ENCODE measurements around the gene PDIK1L. TPM values are rescaled to one million over a fixed set of nuclear protein-coding genes. Genes with fewer than 3 reads are reported as not detected.
A peak's percentile ranks its signal among the peaks of the same experiment; 100 is the strongest.

Gene PDIK1L
- polyA plus RNA-seq, 1 donor: 12.7 TPM

- H3K36me3 ChIP-seq (ENCODE audit: control insufficient read depth, insufficient read depth, low read length): no peaks in the 10 kb centered on the region
- H3K9me3 ChIP-seq (ENCODE audit: control insufficient read depth, low read depth, low read length): no peaks in the 10 kb centered on the region
- 80% methylated on average over 2 of the region's 21 CpGs for WGBS (ENCODE audit: insufficient coverage, low lambda C conversion rate)
- peaks cover 36% of the 10 kb centered on the region for H3K27me3 ChIP-seq (ENCODE audit: control insufficient read depth, insufficient read depth, low read length)
- H3K27ac ChIP-seq (ENCODE audit: low read length): no peak overlapping the region
- H3K4me1 ChIP-seq (ENCODE audit: control insufficient read depth, insufficient read depth, low read length): no peaks in the 10 kb centered on the region
- DNase-seq: no peak
- H3K4me3 ChIP-seq (ENCODE audit: low read length): no peak overlapping the region
Observed at GRCh38 chr1:26155370-26156284, 44.0 kb downstream of the PDIK1L start.

- H3K9me3 ChIP-seq (ENCODE audit: control insufficient read depth, low read depth, low read length): peaks cover 4% of the 10 kb centered on the region
- peaks cover 44% of the 10 kb centered on the region for H3K27me3 ChIP-seq (ENCODE audit: control insufficient read depth, insufficient read depth, low read length)
- no peak overlapping the region for H3K27ac ChIP-seq (ENCODE audit: low read length)
- H3K4me1 ChIP-seq (ENCODE audit: control insufficient read depth, insufficient read depth, low read length): peaks cover 7% of the 10 kb centered on the region
- no peak for DNase-seq
- H3K4me3 ChIP-seq (ENCODE audit: low read length): no peak overlapping the region
- no peaks in the 10 kb centered on the region for H3K36me3 ChIP-seq (ENCODE audit: control insufficient read depth, insufficient read depth, low read length)
- 70% methylated on average over 2 of the region's 12 CpGs for WGBS (ENCODE audit: insufficient coverage, low lambda C conversion rate)
Observed at GRCh38 chr1:26156285-26157038, 44.8 kb downstream of the PDIK1L start.

GRCh38 chr1:26158271-26158907 lies 46.8 kb downstream of the PDIK1L start:
- H3K4me3 ChIP-seq (ENCODE audit: low read length): no peak overlapping the region
- no peak for DNase-seq
- H3K4me1 ChIP-seq (ENCODE audit: control insufficient read depth, insufficient read depth, low read length): peaks cover 7% of the 10 kb centered on the region
- peaks cover 56% of the 10 kb centered on the region for H3K27me3 ChIP-seq (ENCODE audit: control insufficient read depth, insufficient read depth, low read length)
- WGBS (ENCODE audit: insufficient coverage, low lambda C conversion rate): no CpG with 5 or more reads among the region's 5 CpGs
- peaks cover 5% of the 10 kb centered on the region for H3K9me3 ChIP-seq (ENCODE audit: control insufficient read depth, low read depth, low read length)
- H3K27ac ChIP-seq (ENCODE audit: low read length): no peak overlapping the region
- H3K36me3 ChIP-seq (ENCODE audit: control insufficient read depth, insufficient read depth, low read length): no peaks in the 10 kb centered on the region

GRCh38 chr1:26158908-26159742 lies 47.5 kb downstream of the PDIK1L start, which contains the start of gene FAM110D:
TSS of gene FAM110D (plus strand) at chr1:26159079. CDS start at chr1:26161292, 2,213 bp downstream.
- no peak for DNase-seq
- H3K27me3 ChIP-seq (ENCODE audit: control insufficient read depth, insufficient read depth, low read length): peaks cover 59% of the 10 kb centered on the region
- no CpG with 5 or more reads among the region's 6 CpGs for WGBS (ENCODE audit: insufficient coverage, low lambda C conversion rate)

GRCh38 chr1:26159743-26160039 lies 48.1 kb downstream of the PDIK1L start:
- H3K36me3 ChIP-seq (ENCODE audit: control insufficient read depth, insufficient read depth, low read length): no peaks in the 10 kb centered on the region
- DNase-seq: no peak
- no peak overlapping the region for H3K4me3 ChIP-seq (ENCODE audit: low read length)
- 80% methylated on average over 1 of the region's 4 CpGs for WGBS (ENCODE audit: insufficient coverage, low lambda C conversion rate)
- peaks cover 54% of the 10 kb centered on the region for H3K27me3 ChIP-seq (ENCODE audit: control insufficient read depth, insufficient read depth, low read length)
- H3K27ac ChIP-seq (ENCODE audit: low read length): no peak overlapping the region
- peaks cover 5% of the 10 kb centered on the region for H3K9me3 ChIP-seq (ENCODE audit: control insufficient read depth, low read depth, low read length)
- peaks cover 15% of the 10 kb centered on the region for H3K4me1 ChIP-seq (ENCODE audit: control insufficient read depth, insufficient read depth, low read length)

More at GRCh38 chr1:26158908-26159742, 47.5 kb downstream of the PDIK1L start, which contains the start of gene FAM110D:
- H3K4me3 ChIP-seq (ENCODE audit: low read length): no peak within 1 kb of the TSS
- no peaks in the 10 kb centered on the region for H3K36me3 ChIP-seq (ENCODE audit: control insufficient read depth, insufficient read depth, low read length)
- peaks cover 12% of the 10 kb centered on the region for H3K4me1 ChIP-seq (ENCODE audit: control insufficient read depth, insufficient read depth, low read length)
- H3K9me3 ChIP-seq (ENCODE audit: control insufficient read depth, low read depth, low read length): peaks cover 5% of the 10 kb centered on the region
- no peak within 1 kb of the TSS for H3K27ac ChIP-seq (ENCODE audit: low read length)

- no CpG with 5 or more reads among the region's 18 CpGs for WGBS (ENCODE audit: insufficient coverage, low lambda C conversion rate)
- Histone ChIP-seq H3K4me1 (ENCODE audit: control insufficient read depth, insufficient read depth, low read length) (peaks cover 16% of the 10 kb centered on the region), H3K4me3 (ENCODE audit: low read length) (peak overlapping the region; percentile 38), H3K27me3 (ENCODE audit: control insufficient read depth, insufficient read depth, low read length) (peaks cover 46% of the 10 kb centered on the region), H3K36me3 (ENCODE audit: control insufficient read depth, insufficient read depth, low read length) (no peaks in the 10 kb centered on the region), H3K9me3 (ENCODE audit: control insufficient read depth, low read depth, low read length) (peaks cover 5% of the 10 kb centered on the region), H3K27ac (ENCODE audit: low read length) (no peak overlapping the region)
- DNase-seq: no peak
Observed at GRCh38 chr1:26160527-26161414, 49.1 kb downstream of the PDIK1L start.

- H3K9me3 ChIP-seq (ENCODE audit: control insufficient read depth, low read depth, low read length): peaks cover 5% of the 10 kb centered on the region
- peaks cover 38% of the 10 kb centered on the region for H3K27me3 ChIP-seq (ENCODE audit: control insufficient read depth, insufficient read depth, low read length)
- peak in 1 of 2 donors; percentile 75 for DNase-seq
- H3K4me1 ChIP-seq (ENCODE audit: control insufficient read depth, insufficient read depth, low read length): peaks cover 16% of the 10 kb centered on the region
- H3K36me3 ChIP-seq (ENCODE audit: control insufficient read depth, insufficient read depth, low read length): no peaks in the 10 kb centered on the region
- no peak overlapping the region for H3K27ac ChIP-seq (ENCODE audit: low read length)
- peak overlapping the region; percentile 38 for H3K4me3 ChIP-seq (ENCODE audit: low read length)
- WGBS (ENCODE audit: insufficient coverage, low lambda C conversion rate): no CpG with 5 or more reads among the region's 98 CpGs
Observed at GRCh38 chr1:26161415-26162219, 50.0 kb downstream of the PDIK1L start.

GRCh38 chr1:26162220-26162709 lies 50.6 kb downstream of the PDIK1L start:
- Histone ChIP-seq H3K36me3 (ENCODE audit: control insufficient read depth, insufficient read depth, low read length) (no peaks in the 10 kb centered on the region), H3K4me3 (ENCODE audit: low read length) (peak overlapping the region; percentile 30), H3K9me3 (ENCODE audit: control insufficient read depth, low read depth, low read length) (peaks cover 5% of the 10 kb centered on the region), H3K27me3 (ENCODE audit: control insufficient read depth, insufficient read depth, low read length) (peaks cover 38% of the 10 kb centered on the region), H3K4me1 (ENCODE audit: control insufficient read depth, insufficient read depth, low read length) (peaks cover 16% of the 10 kb centered on the region), H3K27ac (ENCODE audit: low read length) (no peak overlapping the region)
- no CpG with 5 or more reads among the region's 21 CpGs for WGBS (ENCODE audit: insufficient coverage, low lambda C conversion rate)
- DNase-seq: no peak

All from large intestine (tissue), 3 donors.